Fibroblast of villous mesenchyme (primary cell): ENCODE measurements around the gene NECTIN4. TPM values are rescaled to one million over a fixed set of nuclear protein-coding genes. Genes with fewer than 3 reads are reported as not detected.

Experiments used
- DNase-seq: peaks from one replicate; pipeline ENCODE4 v3.0.0-alpha.2; 2010; ENCODE audit warnings: low read depth
- H3K4me3 ChIP-seq: 2 replicates; pipeline ENCODE4 v1.5.1; 2011; ENCODE audit warnings: low read depth, mild to moderate bottlenecking, low read length
- CTCF ChIP-seq: IDR thresholded peaks from 2 replicates; pipeline ENCODE4 v1.5.1; 2012; ENCODE audit warnings: low read depth, mild to moderate bottlenecking, low read length; ENCODE audit not compliant: insufficient read depth
- total RNA-seq: library from RNA; depleted of rRNA; stranded (reverse); fragments of >200 nt; gene quantifications from 2 replicates; pipeline ENCODE4 v1.2.3, GENCODE V29; 2012

The NECTIN4 gene
- total RNA-seq, 1 donor: 2.6 TPM

GRCh38 chr1:161082996-161083747 is 6.2 kb downstream of the NECTIN4 start:
- no peak for TF ChIP-seq CTCF
- H3K4me3 ChIP-seq: no peak overlapping the region
- DNase-seq: peak; percentile 97

- H3K4me3 ChIP-seq: no peak overlapping the region
- DNase-seq: no peak
- no peak for TF ChIP-seq CTCF
Observed at GRCh38 chr1:161082483-161082882, 6.9 kb downstream of the NECTIN4 start.

- no peak for DNase-seq
- H3K4me3 ChIP-seq: no peak overlapping the region
- no peak for TF ChIP-seq CTCF
Observed at GRCh38 chr1:161081519-161081918, 7.8 kb downstream of the NECTIN4 start.

- no peak for TF ChIP-seq CTCF
- no peak overlapping the region for H3K4me3 ChIP-seq
- peak; percentile 48 for DNase-seq
Observed at GRCh38 chr1:161080441-161081405, 8.6 kb downstream of the NECTIN4 start.

GRCh38 chr1:161079436-161080110 is 9.8 kb downstream of the NECTIN4 start:
- TF ChIP-seq CTCF: no peak
- no peak for DNase-seq
- no peak overlapping the region for H3K4me3 ChIP-seq

GRCh38 chr1:161077426-161077825 is 11.9 kb downstream of the NECTIN4 start:
- no peak for TF ChIP-seq CTCF
- no peak for DNase-seq
- H3K4me3 ChIP-seq: no peak overlapping the region
